Body of pancreas (tissue), 4 donors: Measurements from ENCODE around the gene CC2D2B.

Source experiments
- CTCF ChIP-seq, 7 experiments: fragments of 450-650 bp in 4 of 7; fragments of 200-600 bp in 3 of 7; sonication (generic) in 3 of 7; IDR thresholded peaks; one replicate each; pipeline ENCODE4 v1.5.1; 2016 to 2019; ENCODE audit warnings: antibody characterized with exemption in 7 of 7
- POLR2A ChIP-seq, 3 donors: fragments of 450-650 bp; IDR thresholded peaks; one replicate each; pipeline ENCODE4 v1.6.1; 2016; ENCODE audit warnings: antibody characterized with exemption in 3 of 3, mild to moderate bottlenecking in 2 of 3

- no peak for TF ChIP-seq CTCF (IDR thresholded peaks at IDR 0.05)
- TF ChIP-seq POLR2A (IDR thresholded peaks at IDR 0.05): no peak
Observed at GRCh38 chr10:95872158-95872711, 35.5 kb upstream of the CC2D2B start.
